NOMO-1 (cell line): ENCODE results near the gene MUC20.

Experiments used
- DNase-seq, 2 experiments: peaks; one replicate each; lab custom pipeline; 2025; ENCODE audit not compliant: unreplicated experiment in 2 of 2; lab: John Stamatoyannopoulos, UW

Gene MUC20

GRCh38 chr3:195754141-195754540 lies 33.4 kb downstream of the MUC20 start:
- DNase-seq, result no peak

- DNase-seq, result no peak
These were observed 34.1 kb downstream of the MUC20 start for GRCh38 chr3:195754906-195755305.

GRCh38 chr3:195755391-195755790 lies 34.6 kb downstream of the MUC20 start:
- DNase-seq, result no peak

DNA sequence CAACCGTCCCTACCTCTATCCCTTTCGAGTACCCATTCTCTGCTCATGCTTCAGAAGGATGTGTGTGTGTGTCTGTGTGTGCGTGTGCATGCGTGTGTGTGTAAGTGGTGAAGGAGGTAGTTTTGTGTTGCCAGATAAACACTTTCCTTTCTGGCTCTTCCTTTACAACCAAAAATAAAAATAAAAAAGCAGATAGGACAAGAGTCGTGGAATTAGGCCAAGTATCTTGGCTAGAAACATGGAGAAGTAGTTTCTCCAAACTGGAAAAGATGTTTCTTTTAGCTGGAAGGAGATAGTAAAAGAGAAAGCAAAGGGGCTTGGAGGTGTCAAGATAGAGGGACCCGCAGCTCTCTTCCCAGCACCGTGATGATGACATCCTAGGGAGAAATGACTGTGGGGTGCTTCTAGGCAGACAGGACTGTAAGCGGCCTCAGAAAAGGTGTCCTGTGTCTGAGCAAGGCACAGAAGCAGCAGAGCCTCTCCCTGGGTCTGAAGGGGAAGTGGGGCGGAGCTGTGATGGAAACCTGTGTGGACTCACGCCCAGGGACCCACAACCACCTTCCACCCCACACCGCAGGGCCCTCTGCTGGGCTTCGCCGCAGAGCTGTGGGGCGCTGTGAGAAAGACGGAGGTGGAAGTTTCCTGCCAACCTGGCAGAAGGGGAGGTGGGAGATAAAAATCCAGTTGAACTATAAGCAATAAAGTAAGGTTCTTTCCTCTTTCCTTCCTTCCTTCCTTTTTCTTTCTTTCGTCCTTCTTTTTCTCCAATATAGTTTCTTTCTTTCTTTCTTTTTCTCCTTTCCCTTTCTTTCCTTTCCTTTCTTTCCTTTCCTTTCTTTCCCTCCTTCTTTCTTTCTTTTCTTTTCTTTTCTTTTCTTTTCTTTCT lies 35.3 kb downstream of the MUC20 start:
- no peak for DNase-seq

GRCh38 chr3:195757438-195757770 lies 36.6 kb downstream of the MUC20 start:
- DNase-seq, result no peak

- no peak for DNase-seq
These were observed 37.0 kb downstream of the MUC20 start for GRCh38 chr3:195757827-195758226.

DNA sequence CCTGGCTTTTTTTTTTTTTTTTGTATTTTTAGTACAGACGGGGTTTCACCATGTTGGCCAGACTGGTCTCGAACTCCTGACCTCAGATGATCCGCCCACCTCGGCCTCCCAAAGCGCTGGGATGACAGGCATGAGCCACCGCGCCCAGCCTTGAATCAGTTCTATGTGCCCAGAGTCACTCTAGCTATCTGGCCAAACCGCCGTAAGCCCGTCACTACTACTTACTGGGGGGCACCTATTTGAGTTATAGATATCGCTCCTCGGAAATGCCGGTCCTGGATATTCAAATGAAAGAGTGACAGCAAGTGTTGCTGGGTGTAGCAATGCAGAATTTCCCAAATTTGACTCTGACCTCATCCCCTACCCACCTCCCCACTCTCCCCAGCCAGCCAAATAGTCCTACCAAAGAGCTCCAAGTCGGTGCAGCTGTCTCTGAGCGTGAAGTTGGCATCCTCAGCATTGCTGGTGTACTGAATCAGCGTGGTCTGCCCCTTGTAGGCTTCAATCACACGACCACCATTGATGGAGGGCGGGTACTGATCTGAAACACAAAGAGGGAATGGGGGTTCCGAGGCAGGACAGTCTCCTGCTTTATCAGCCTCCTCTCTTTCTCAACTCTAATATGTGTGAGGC lies 38.1 kb downstream of the MUC20 start:
- DNase-seq, result no peak

- DNase-seq, result no peak
These were observed 39.8 kb downstream of the MUC20 start for GRCh38 chr3:195760345-195761122.

GRCh38 chr3:195761123-195761566 lies 40.4 kb downstream of the MUC20 start:
- no peak for DNase-seq

GRCh38 chr3:195761567-195762248 lies 40.9 kb downstream of the MUC20 start:
- DNase-seq, result no peak

DNA sequence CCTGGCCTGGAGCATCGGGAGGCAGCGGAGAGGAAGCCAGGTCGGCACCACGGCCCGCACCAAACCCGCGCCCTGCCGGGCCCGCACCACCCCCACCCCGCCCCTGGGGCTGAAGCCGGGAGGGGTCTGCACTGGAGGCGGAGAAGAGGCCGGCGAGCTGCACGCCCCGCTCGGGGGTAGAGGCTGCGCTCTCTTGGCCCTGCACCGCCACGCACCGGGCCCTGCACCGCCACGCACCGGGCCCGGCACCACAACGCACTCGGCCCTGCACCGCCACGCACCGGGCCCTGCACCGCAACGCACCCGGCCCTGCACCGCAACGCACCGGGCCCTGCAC lies 41.4 kb downstream of the MUC20 start:
- no peak for DNase-seq

- no peak for DNase-seq
These were observed 41.8 kb downstream of the MUC20 start for GRCh38 chr3:195762611-195763010.

DNA sequence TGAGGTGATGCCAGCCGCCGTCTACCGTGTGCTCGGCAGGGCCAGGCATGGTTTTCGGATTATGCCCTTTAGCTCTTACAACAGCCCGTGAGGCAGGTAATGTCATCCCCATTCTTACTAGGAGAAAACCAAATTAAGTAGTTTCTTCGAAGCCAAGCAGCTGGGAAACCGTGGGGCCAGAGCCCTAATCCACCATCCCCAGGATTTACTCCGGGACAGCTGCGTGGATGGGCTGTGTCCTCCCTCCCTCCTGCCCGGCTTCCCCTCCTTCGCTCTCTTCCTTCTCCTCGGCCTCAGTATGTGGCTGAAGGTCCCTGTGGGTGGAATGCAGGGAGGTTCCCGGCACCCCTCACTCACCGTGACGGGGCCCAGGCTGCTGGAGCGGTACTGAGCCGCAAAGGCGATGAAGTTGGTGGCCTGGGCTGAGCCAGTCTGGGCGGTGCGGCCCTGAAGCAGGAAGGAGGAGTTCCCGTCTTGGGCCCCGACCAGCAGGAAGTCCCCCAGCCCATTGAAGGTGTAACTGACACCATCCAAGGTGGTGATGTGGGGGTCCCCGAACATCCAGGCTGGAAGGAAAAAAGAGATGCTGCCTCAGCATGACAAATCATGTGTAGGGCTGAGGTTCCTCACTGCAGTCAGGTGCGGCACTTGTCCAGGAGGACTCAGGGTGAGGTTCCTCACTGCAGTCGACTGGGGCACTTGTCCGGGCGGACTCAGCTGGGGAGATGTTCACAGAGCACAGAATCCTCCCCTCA lies 42.5 kb downstream of the MUC20 start:
- no peak for DNase-seq

GRCh38 chr3:195763843-195764825 lies 43.4 kb downstream of the MUC20 start:
- DNase-seq, result no peak

- DNase-seq, result no peak
These were observed 44.4 kb downstream of the MUC20 start for GRCh38 chr3:195764961-195765706.

DNA sequence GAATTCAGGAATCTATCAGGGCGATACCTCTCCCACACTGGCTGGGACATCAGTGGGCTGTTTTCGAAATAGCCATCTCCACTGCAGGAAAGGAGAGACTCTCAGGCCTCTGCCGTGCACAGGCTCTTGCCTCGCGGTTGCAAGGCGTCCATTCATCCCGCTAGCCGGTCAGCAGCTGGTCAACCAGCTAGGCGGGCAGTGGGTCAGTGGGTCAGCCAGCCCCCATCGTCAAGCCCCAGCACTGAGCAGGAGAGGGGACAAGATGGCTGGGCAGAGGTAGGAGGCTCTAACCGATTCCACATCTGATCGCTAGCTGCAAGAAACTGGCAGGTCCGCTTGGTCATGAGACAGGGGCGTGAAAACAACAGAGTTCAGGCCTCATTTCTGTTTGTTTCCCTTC lies 45.9 kb downstream of the MUC20 start:
- no peak for DNase-seq

GRCh38 chr3:195767792-195768191 lies 47.0 kb downstream of the MUC20 start:
- DNase-seq, result no peak

- DNase-seq, result no peak
These were observed 47.6 kb downstream of the MUC20 start for GRCh38 chr3:195768414-195768813.
